Bladder microvascular endothelial cell (primary cell): ENCODE measurements around the gene ATL2. TPM values are rescaled to one million over a fixed set of nuclear protein-coding genes. Genes with fewer than 3 reads are reported as not detected.

ENCODE experiments used
- total RNA-seq: library from RNA; depleted of rRNA; stranded (reverse); fragments of >200 nt; gene quantifications from 2 replicates; pipeline ENCODE4 v1.2.3, GENCODE V29; 2014

ATL2 gene
- total RNA-seq = 37.9 and 96.1 TPM in 2 replicates

GRCh38 chr2:38377050-38377828, at the start of gene ATL2:
ATL2 (minus strand) TSS chr2:38377273; CDS start chr2:38377260, 13 bp downstream.

Other genes starting within 250 kb of the ATL2 start
- 26.7 and 50.0 TPM in 2 replicates for gene HNRNPLL, start 225.7 kb upstream of the ATL2 start, total RNA-seq